Neural cell (in vitro differentiated cells): Measurements from ENCODE around the gene TRAK1. TPM values are rescaled to one million over a fixed set of nuclear protein-coding genes. Genes with fewer than 3 reads are reported as not detected.

ENCODE experiments used
- H2AFZ ChIP-seq: fragments of 200-600, 300-800 bp; sonication (generic), shearing (Covaris generic); 2 replicates; pipeline ENCODE4 v1.6.0; 2014; ENCODE audit warnings: low read depth, mild to moderate bottlenecking, antibody characterized with exemption, low read length, moderate library complexity
- H3F3A ChIP-seq: fragments of 200-600 bp; shearing (Covaris generic); 2 replicates; pipeline ENCODE4 v1.6.1; 2016; ENCODE audit warnings: mild to moderate bottlenecking, moderate library complexity, mixed read lengths, antibody characterized with exemption, low read length; ENCODE audit not compliant: insufficient read depth, poor library complexity, severe bottlenecking
- H3K27ac ChIP-seq: fragments of 200-600, 300-800 bp; sonication (generic), shearing (Covaris generic); 2 replicates; pipeline ENCODE4 v1.5.1; 2014; ENCODE audit warnings: mild to moderate bottlenecking, low read length, moderate library complexity
- H3K27me3 ChIP-seq: fragments of 300-800, 200-600 bp; sonication (generic), shearing (Covaris generic); 2 replicates; pipeline ENCODE4 v1.6.0; 2014; ENCODE audit warnings: mild to moderate bottlenecking, low read depth, low read length, moderate library complexity; ENCODE audit not compliant: insufficient read depth
- H3K36me3 ChIP-seq: fragments of 300-800, 200-600 bp; sonication (generic), shearing (Covaris generic); 2 replicates; pipeline ENCODE4 v1.5.1; 2014; ENCODE audit warnings: mild to moderate bottlenecking, antibody characterized with exemption, low read length, moderate library complexity; ENCODE audit not compliant: insufficient read depth
- H3K4me2 ChIP-seq: fragments of 300-800, 200-600 bp; sonication (generic), shearing (Covaris generic); 2 replicates; pipeline ENCODE4 v1.6.0; 2014; ENCODE audit warnings: mild to moderate bottlenecking, low read length
- H3K4me3 ChIP-seq: fragments of 300-800, 200-600 bp; sonication (generic), shearing (Covaris generic); 2 replicates; pipeline ENCODE4 v1.5.1; 2014; ENCODE audit warnings: mild to moderate bottlenecking, low read length, moderate library complexity
- H3K79me2 ChIP-seq: fragments of 200-600 bp; shearing (Covaris generic); replicated peaks from 2 replicates; pipeline ENCODE4 v1.6.0; 2014; ENCODE audit warnings: mild to moderate bottlenecking, low read length, moderate library complexity; ENCODE audit not compliant: insufficient read depth
- H3K9ac ChIP-seq: fragments of 300-800, 200-600 bp; sonication (generic), shearing (Covaris generic); 2 replicates; pipeline ENCODE4 v1.6.1; 2016; ENCODE audit warnings: mild to moderate bottlenecking, low read length, mixed read lengths
- H3K9me2 ChIP-seq: fragments of 200-600 bp; shearing (Covaris generic); 2 replicates; pipeline ENCODE4 v1.6.1; 2016; ENCODE audit warnings: mild to moderate bottlenecking, low read length, mixed read lengths; ENCODE audit not compliant: insufficient read depth
- H3K9me3 ChIP-seq: fragments of 200-600, 300-800 bp; sonication (generic), shearing (Covaris generic); 2 replicates; pipeline ENCODE4 v1.6.1; 2016; ENCODE audit warnings: mild to moderate bottlenecking, mixed run types, low read length, moderate library complexity, mixed read lengths
- H4K20me1 ChIP-seq: fragments of 200-600 bp; shearing (Covaris generic); 2 replicates; pipeline ENCODE4 v1.6.1; 2016; ENCODE audit warnings: mild to moderate bottlenecking, mixed run types; ENCODE audit not compliant: insufficient read depth
- CTCF ChIP-seq: fragments of 450-650 bp; IDR thresholded peaks from 2 replicates; pipeline ENCODE4 v1.5.1; 2014; ENCODE audit warnings: antibody characterized with exemption, mild to moderate bottlenecking, moderate library complexity; ENCODE audit not compliant: poor library complexity, severe bottlenecking
- EP300 ChIP-seq: fragments of 450-650 bp; conservative IDR thresholded peaks from 2 replicates; pipeline ENCODE4 v1.6.1; 2014; ENCODE audit warnings: antibody characterized with exemption, mild to moderate bottlenecking, moderate library complexity; ENCODE audit not compliant: poor library complexity, severe bottlenecking
- EZH2 ChIP-seq: fragments of 200-600, 300-800 bp; shearing (Covaris generic), sonication (generic); IDR thresholded peaks from 2 replicates; pipeline ENCODE4 v1.6.1; 2014; ENCODE audit warnings: antibody characterized with exemption, low read length, borderline replicate concordance, mild to moderate bottlenecking; ENCODE audit not compliant: insufficient read depth, poor library complexity, severe bottlenecking
- MXI1 ChIP-seq: fragments of 450-650 bp; conservative IDR thresholded peaks from 2 replicates; pipeline ENCODE4 v1.6.1; 2014; ENCODE audit warnings: antibody characterized with exemption, mild to moderate bottlenecking; ENCODE audit not compliant: poor library complexity, severe bottlenecking
- RAD21 ChIP-seq: fragments of 450-650 bp; conservative IDR thresholded peaks from 2 replicates; pipeline ENCODE4 v1.6.1; 2014; ENCODE audit warnings: antibody characterized with exemption, mild to moderate bottlenecking, moderate library complexity
- REST ChIP-seq: IDR thresholded peaks from 2 replicates; pipeline ENCODE4 v1.6.1; 2012; ENCODE audit warnings: borderline replicate concordance
- SMC3 ChIP-seq: fragments of 450-650 bp; conservative IDR thresholded peaks from 2 replicates; pipeline ENCODE4 v1.6.1; 2014; ENCODE audit warnings: antibody characterized with exemption, mild to moderate bottlenecking, moderate library complexity; ENCODE audit not compliant: poor library complexity
- TAF1 ChIP-seq: IDR thresholded peaks from 2 replicates; pipeline ENCODE4 v1.6.1; 2012; ENCODE audit warnings: low read depth
- polyA plus RNA-seq: library from polyadenylated mRNA; depleted of rRNA; stranded (reverse); fragments of >200 nt; gene quantifications from 2 replicates; pipeline ENCODE4 v1.2.3, GENCODE V29; 2014

Gene TRAK1
- polyA plus RNA-seq, 1 donor from 2014 or later = 34.7 TPM

- Histone ChIP-seq H3K27ac (no peak overlapping the region), H3K4me2 (no peak overlapping the region), H3K79me2 (peaks cover 15% of the 10 kb centered on the region), H3K36me3 (no peaks in the 10 kb centered on the region), H3K27me3 (no peaks in the 10 kb centered on the region), H3F3A (no peaks in the 10 kb centered on the region), H4K20me1 (no peaks in the 10 kb centered on the region), H3K9me2 (no peaks in the 10 kb centered on the region), H3K9ac (no peak overlapping the region), H3K9me3 (no peaks in the 10 kb centered on the region), H3K4me3 (no peak overlapping the region), H2AFZ (no peak overlapping the region)
- TF ChIP-seq REST (no peak), RAD21 (no peak), SMC3 (no peak), MXI1 (no peak), TAF1 (no peak), EP300 (no peak), CTCF (no peak), EZH2 (no peak)
Observed at GRCh38 chr3:42051384-42052131, 39.6 kb upstream of the TRAK1 start.

GRCh38 chr3:42052132-42052483, 39.0 kb upstream of the TRAK1 start:
- no peak overlapping the region for H3K4me3 ChIP-seq
- no peaks in the 10 kb centered on the region for H4K20me1 ChIP-seq
- no peak overlapping the region for H2AFZ ChIP-seq
- H3K36me3 ChIP-seq = no peaks in the 10 kb centered on the region
- no peaks in the 10 kb centered on the region for H3K27me3 ChIP-seq
- H3K9ac ChIP-seq = no peak overlapping the region
- peaks cover 12% of the 10 kb centered on the region for H3K79me2 ChIP-seq
- no peak overlapping the region for H3K27ac ChIP-seq
- H3F3A ChIP-seq = no peaks in the 10 kb centered on the region
- H3K9me3 ChIP-seq = no peaks in the 10 kb centered on the region
- TF ChIP-seq MXI1 = no peak
- no peak for TF ChIP-seq EZH2
- TF ChIP-seq CTCF = no peak
- no peak for TF ChIP-seq RAD21
- no peak for TF ChIP-seq TAF1
- no peak overlapping the region for H3K4me2 ChIP-seq
- no peaks in the 10 kb centered on the region for H3K9me2 ChIP-seq
